ENCODE measurements around the gene LAMA1.

Gene LAMA1

DNA sequence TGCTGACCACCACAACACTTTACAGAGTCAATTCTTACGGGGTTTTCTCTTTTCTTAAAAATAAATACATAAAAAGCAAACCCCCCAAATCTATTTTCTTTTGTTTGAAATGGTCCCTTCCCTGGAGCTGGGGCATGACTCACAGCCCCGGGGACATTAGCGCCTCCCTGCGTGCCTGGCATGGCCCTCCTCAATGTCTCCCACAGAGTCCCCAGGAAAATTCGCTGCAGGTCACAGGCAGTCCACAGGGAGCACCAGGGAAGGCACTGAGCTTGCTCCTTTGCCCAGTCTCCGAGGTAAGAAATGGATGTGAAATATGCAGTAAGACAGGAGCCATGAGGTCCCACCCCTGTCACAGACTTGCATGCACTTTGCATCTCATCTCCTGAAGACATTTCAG is 142.5 kb downstream of the LAMA1 start:
- no peaks in the 10 kb centered on the region for H3K36me3 ChIP-seq (ENCODE audit: insufficient read depth, low read length)
- peaks cover 7% of the 10 kb centered on the region; the same call in 1 of the 2 replicates for H3K4me1 ChIP-seq (ENCODE audit: insufficient read depth, low read length)
- H3K9me3 ChIP-seq (ENCODE audit: control insufficient read depth, insufficient read depth, low read length), result no peaks in the 10 kb centered on the region
- H3K9ac ChIP-seq (ENCODE audit: low read depth, low read length), result no peak overlapping the region

DNA sequence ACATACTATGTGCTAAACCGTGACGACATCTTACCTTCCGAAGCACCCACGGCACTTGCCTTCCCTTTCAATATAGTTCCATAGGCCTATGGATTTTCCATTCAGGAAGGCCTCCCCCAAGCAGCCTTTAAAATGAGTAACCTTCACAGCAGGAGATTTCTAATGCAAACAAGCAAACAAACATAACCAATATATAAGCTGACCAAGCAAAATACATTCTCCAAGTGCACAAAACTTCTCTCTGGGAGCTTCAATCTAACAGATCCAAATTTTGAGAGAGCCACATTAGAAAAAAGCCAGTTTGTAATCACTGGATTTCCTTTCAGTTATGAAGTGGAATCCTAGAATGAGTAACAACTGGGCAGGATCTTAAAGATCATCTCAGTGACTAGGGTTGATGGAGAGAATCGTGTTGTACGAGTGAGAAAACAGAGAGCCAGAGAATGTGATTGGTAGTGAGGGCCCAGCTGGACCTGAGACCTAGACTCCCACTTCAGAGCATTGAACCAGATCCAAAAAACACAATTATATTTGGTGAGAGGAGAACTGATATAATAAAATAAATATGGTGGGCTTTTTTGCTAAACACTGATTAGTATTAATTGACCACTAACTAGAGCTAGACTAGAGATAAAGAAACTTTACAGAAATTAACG is 145.6 kb downstream of the LAMA1 start:
- Histone ChIP-seq H3K9me3 (ENCODE audit: control insufficient read depth, insufficient read depth, low read length) (no peaks in the 10 kb centered on the region), H3K9ac (ENCODE audit: low read depth, low read length) (no peak overlapping the region), H3K4me1 (ENCODE audit: insufficient read depth, low read length) (peaks cover 7% of the 10 kb centered on the region; the same call in 1 of the 2 replicates), H3K36me3 (ENCODE audit: insufficient read depth, low read length) (no peaks in the 10 kb centered on the region)

DNA sequence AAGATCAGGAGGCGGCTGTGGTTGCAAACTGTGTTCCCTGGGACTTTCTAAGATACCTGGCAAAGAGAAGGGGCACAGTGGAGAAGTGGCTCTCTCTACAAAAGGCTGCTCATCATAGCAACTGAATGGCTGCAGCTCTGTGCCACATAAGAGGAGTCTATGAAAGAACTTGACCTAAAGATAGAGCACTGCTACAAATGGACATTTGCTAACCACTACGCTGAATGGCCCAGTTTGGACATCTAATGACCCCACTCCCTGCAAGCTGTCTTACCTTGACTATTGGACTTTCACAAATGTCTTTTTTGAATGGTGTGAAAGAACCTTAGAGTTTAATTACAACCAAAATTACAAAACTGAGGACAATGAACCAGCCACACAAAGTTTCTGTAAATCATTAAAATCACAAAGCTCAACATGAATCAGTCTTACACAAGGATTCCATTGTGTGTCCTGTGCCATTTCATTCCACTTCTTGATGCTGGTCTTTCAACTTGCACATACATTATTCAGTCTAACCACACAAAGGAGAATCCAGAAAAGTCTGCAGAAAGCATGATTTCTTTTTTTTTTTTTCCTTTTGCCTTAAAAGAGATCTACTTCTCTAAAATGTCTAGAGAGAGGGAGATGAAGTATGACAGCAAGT is 154.0 kb downstream of the LAMA1 start:
- Histone ChIP-seq H3K9me3 (ENCODE audit: control insufficient read depth, insufficient read depth, low read length) (no peaks in the 10 kb centered on the region), H3K9ac (ENCODE audit: low read depth, low read length) (no peak overlapping the region), H3K4me1 (ENCODE audit: insufficient read depth, low read length) (no peaks in the 10 kb centered on the region), H3K36me3 (ENCODE audit: insufficient read depth, low read length) (no peaks in the 10 kb centered on the region; the same call in none of the 2 replicates)

DNA sequence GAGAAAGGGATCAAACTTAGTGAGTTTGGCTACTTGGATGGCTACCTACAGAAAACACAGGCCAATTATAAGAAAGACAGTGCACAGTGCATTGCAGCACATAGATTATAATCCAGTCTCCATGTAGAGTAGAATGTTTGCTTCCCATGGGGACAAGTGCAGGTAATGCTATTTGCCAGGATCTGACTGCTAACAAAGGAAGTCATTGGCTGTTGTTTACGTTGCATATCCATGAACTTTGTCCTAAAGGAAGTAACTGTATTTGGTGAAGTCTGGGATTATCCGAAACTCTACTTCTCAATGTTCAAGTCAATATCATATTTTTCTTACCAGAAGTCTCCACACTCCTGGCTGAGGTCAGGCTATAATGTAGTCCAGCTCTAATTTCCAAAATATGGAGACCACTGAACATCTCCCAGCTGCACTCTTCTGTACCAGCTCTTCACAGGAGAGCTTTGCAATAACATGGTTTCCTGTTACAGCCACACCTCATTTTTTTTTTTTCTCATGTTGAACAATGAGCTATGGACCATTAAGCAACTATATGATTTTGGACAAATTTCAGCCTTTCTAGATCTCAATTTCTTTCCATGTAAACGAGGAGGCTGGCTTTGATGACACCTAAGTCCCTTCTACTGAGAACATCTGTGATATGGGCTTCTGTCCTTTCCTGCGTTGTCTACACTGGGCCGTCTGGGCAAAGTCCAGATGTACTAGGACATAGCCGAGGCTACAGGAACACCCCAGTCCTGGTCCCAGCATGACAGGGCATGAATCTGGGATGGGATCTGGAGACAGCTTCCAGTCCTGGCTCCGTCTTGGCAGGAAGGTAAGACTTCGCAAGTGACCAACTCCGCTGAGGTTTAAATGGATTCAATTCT is 154.8 kb downstream of the LAMA1 start:
- H3K9ac ChIP-seq (ENCODE audit: low read depth, low read length), result no peak overlapping the region
- H3K9me3 ChIP-seq (ENCODE audit: control insufficient read depth, insufficient read depth, low read length), result no peaks in the 10 kb centered on the region
- no peaks in the 10 kb centered on the region for H3K4me1 ChIP-seq (ENCODE audit: insufficient read depth, low read length)
- H3K36me3 ChIP-seq (ENCODE audit: insufficient read depth, low read length), result no peaks in the 10 kb centered on the region; the same call in none of the 2 replicates

DNA sequence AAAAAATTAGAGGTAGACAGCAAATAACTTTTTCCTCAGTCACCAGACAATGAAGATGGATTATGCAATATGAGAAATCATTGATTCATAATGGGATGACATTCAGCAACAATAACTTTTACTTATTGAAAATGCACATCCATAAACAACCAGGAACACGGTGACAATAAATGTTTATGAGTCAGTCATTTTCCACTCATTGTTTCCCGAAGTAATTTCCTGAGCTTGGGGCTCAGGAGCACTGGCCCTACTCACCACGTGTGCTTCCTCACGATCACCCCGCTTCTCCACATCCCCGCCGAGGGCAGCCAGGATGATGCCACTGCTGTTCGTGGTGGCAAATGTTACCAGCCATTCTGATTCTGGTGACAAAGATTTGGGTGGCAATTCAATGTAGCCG is 156.3 kb downstream of the LAMA1 start:
- no peaks in the 10 kb centered on the region for H3K9me3 ChIP-seq (ENCODE audit: control insufficient read depth, insufficient read depth, low read length)
- no peaks in the 10 kb centered on the region for H3K4me1 ChIP-seq (ENCODE audit: insufficient read depth, low read length)
- no peak overlapping the region for H3K9ac ChIP-seq (ENCODE audit: low read depth, low read length)
- no peaks in the 10 kb centered on the region; the same call in none of the 2 replicates for H3K36me3 ChIP-seq (ENCODE audit: insufficient read depth, low read length)

DNA sequence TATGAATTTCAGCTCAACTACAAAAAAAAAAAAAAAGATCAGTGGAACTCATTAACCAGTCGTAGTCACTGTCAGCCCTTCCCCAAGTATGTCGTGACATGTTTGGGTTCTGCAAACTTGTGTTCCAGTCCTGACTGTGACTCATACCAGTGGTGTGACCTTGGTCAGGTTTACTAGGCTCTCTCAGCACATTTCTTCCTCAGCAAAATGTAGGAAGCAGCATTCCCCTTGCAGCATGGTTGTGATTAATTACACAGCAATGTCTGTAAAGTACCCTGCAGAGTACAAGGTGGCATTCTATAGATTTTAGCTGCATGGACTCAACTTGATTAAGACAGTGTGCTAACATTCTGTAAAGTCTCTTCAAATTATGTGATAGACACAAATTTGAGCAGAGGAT is 156.9 kb downstream of the LAMA1 start:
- Histone ChIP-seq H3K9me3 (ENCODE audit: control insufficient read depth, insufficient read depth, low read length) (no peaks in the 10 kb centered on the region), H3K36me3 (ENCODE audit: insufficient read depth, low read length) (no peaks in the 10 kb centered on the region; the same call in 1 of the 2 replicates), H3K4me1 (ENCODE audit: insufficient read depth, low read length) (no peaks in the 10 kb centered on the region), H3K9ac (ENCODE audit: low read depth, low read length) (no peak overlapping the region)

DNA sequence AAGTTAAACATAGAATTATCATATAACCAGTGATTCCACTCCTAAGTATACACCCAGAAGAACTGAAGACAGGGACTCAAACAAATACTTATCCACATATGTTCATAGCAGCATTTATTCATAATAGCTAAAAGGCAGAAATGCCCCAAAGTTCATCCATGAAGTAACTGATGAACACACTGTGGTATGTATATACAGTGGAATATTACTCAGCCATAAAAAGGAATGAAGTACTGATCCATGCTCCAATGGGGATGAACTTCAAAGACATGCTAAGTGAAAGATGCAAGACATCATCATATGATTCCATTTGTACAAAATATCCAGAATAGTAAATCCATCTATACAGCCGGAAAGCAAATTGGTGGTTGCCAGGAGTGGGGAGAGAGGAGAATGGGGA is 157.5 kb downstream of the LAMA1 start:
- Histone ChIP-seq H3K9me3 (ENCODE audit: control insufficient read depth, insufficient read depth, low read length) (no peaks in the 10 kb centered on the region), H3K36me3 (ENCODE audit: insufficient read depth, low read length) (no peaks in the 10 kb centered on the region; the same call in 1 of the 2 replicates), H3K9ac (ENCODE audit: low read depth, low read length) (no peak overlapping the region), H3K4me1 (ENCODE audit: insufficient read depth, low read length) (no peaks in the 10 kb centered on the region)

DNA sequence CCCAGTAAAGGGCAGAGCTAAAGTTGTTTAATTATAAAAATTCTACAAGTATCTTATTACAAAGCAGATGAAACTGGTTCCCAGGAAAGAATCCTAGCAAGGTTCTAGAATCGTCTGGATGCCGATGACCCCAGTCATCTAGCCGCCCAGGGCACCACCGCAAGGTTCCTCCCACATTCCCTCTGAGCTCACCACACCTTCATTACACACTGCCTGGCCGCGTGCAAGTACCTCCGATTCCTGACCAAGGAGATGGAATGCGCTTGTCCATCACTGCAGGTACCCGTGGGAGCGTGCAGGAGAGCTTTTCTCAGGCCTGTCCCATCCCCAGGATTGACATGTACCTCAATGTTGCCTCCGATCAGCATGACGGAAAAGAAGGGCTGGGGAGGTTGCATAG is 158.5 kb downstream of the LAMA1 start:
- no peak overlapping the region for H3K9ac ChIP-seq (ENCODE audit: low read depth, low read length)
- no peaks in the 10 kb centered on the region for H3K9me3 ChIP-seq (ENCODE audit: control insufficient read depth, insufficient read depth, low read length)
- H3K36me3 ChIP-seq (ENCODE audit: insufficient read depth, low read length), result no peaks in the 10 kb centered on the region; the same call in 1 of the 2 replicates
- H3K4me1 ChIP-seq (ENCODE audit: insufficient read depth, low read length), result no peaks in the 10 kb centered on the region

DNA sequence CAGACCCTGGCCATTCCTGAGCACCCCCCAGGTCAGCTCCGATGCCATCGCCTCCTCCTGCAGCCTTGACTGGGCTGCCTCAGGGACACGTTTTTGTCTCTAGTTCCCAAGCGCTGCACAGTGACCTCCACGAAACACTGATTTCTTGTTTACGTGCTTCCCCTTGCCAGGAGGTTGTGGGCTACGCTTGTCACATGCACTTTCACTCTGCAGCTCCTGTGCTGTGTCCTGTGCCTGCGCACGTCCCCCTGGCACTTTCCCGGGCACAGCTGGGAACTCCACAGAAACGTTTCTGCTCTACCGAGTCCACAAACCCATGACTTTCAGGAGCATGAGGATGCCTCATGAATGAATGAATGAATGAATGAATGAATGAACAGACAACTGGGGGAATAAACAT is 160.6 kb downstream of the LAMA1 start:
- Histone ChIP-seq H3K36me3 (ENCODE audit: insufficient read depth, low read length) (no peaks in the 10 kb centered on the region; the same call in 1 of the 2 replicates), H3K9ac (ENCODE audit: low read depth, low read length) (no peak overlapping the region), H3K4me1 (ENCODE audit: insufficient read depth, low read length) (no peaks in the 10 kb centered on the region), H3K9me3 (ENCODE audit: control insufficient read depth, insufficient read depth, low read length) (no peaks in the 10 kb centered on the region)

DNA sequence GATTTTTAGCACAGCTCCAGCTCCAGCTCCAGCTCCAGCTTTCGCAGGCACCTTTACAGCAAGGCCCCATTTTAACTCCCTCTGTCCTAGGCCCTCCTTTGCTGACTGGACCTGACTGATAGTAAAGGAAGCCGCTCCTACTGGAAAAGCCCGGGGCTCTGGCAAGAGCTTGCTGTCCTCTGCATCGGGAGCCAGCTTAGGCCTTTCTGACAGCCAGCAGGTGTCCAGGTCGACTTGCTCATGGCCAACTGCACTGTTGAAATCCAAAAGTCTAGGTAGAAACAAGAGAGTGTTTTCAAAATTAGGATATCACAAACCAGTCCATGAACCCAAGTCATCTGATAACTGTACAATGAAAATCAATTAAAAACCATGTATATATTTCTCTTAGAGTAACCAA is 161.1 kb downstream of the LAMA1 start:
- H3K9ac ChIP-seq (ENCODE audit: low read depth, low read length), result no peak overlapping the region
- no peaks in the 10 kb centered on the region for H3K4me1 ChIP-seq (ENCODE audit: insufficient read depth, low read length)
- H3K36me3 ChIP-seq (ENCODE audit: insufficient read depth, low read length), result no peaks in the 10 kb centered on the region; the same call in 1 of the 2 replicates
- no peaks in the 10 kb centered on the region for H3K9me3 ChIP-seq (ENCODE audit: control insufficient read depth, insufficient read depth, low read length)

DNA sequence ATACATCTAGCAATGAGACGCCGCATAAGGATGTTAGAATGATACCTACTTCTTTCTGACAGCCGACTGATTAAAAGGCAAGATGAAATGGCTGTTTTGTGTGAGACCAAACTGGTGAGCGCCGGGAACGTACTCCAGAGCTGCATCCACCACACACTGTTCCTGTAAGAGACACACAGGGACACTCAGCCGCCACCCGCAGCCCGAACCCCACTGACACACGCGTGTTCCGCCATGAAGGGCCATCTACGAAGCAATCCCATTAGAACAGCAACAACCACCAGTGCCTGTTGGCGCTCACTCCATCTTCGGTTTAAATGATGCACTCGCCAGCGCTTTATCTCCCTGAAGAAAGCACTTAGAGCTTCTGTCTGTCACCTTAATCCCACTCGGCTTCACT is 162.3 kb downstream of the LAMA1 start:
- no peaks in the 10 kb centered on the region for H3K9me3 ChIP-seq (ENCODE audit: control insufficient read depth, insufficient read depth, low read length)
- no peak overlapping the region for H3K9ac ChIP-seq (ENCODE audit: low read depth, low read length)
- H3K36me3 ChIP-seq (ENCODE audit: insufficient read depth, low read length), result no peaks in the 10 kb centered on the region; the same call in 1 of the 2 replicates
- H3K4me1 ChIP-seq (ENCODE audit: insufficient read depth, low read length), result no peaks in the 10 kb centered on the region

DNA sequence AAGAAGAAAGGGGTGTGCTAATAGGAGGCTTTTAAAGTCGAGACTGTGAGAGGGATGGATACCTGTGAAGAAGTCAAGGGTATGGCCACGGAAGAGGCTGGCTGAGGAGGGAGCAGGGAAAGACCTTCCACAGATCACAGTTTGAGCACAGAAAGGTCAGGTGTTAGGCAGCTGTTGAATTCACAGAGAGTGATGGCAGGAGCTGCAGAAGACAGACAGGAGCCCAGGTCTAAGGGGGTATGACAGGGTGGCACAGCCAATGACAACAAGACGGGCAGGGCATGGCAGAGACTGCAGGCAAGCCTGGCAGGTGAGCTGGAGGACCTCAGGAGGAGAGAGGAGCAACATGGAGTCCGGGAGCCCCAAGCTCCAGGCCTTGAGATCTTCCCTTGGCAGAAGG is 163.1 kb downstream of the LAMA1 start:
- Histone ChIP-seq H3K9ac (ENCODE audit: low read depth, low read length) (no peak overlapping the region), H3K4me1 (ENCODE audit: insufficient read depth, low read length) (no peaks in the 10 kb centered on the region), H3K36me3 (ENCODE audit: insufficient read depth, low read length) (no peaks in the 10 kb centered on the region; the same call in 1 of the 2 replicates), H3K9me3 (ENCODE audit: control insufficient read depth, insufficient read depth, low read length) (no peaks in the 10 kb centered on the region)

DNA sequence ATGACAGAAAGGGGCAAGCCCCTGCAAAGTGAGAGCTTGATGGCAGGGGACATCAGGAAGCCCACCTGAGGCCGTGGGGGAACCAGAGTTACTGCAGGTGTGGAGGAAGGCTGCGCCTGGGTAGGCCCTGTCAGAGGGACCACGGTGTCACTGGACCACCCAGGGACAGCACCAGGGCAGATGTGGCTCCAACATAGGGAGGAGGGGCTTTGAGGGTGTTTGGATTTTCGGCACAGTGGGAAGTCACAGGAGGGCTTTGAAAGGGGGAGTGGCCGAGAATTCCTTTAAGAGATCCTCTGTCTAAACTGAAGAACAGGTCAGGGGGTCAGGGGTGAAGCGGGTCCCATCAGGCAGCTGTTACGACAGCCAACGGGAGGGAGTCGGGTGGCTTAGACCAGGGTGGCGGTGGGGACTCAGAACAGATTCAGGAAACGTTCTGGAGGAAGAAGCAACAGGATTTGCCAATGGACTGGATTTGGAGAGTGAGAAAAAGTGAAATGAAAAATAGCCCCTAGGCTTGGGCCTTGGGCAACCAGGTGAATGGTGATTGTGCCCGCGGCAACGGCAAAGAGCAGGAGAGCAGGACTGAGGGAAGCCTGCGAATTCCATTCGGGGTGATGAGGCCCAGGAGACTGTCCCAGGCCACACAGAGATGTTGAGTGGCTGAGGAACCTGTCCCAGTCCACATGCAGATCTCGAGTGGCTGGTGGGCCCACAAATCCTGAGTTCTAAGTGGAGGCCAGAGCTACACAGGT is 166.1 kb downstream of the LAMA1 start:
- Histone ChIP-seq H3K9ac (ENCODE audit: low read depth, low read length) (no peak overlapping the region), H3K9me3 (ENCODE audit: control insufficient read depth, insufficient read depth, low read length) (no peaks in the 10 kb centered on the region), H3K36me3 (ENCODE audit: insufficient read depth, low read length) (no peaks in the 10 kb centered on the region), H3K4me1 (ENCODE audit: insufficient read depth, low read length) (no peaks in the 10 kb centered on the region)

DNA sequence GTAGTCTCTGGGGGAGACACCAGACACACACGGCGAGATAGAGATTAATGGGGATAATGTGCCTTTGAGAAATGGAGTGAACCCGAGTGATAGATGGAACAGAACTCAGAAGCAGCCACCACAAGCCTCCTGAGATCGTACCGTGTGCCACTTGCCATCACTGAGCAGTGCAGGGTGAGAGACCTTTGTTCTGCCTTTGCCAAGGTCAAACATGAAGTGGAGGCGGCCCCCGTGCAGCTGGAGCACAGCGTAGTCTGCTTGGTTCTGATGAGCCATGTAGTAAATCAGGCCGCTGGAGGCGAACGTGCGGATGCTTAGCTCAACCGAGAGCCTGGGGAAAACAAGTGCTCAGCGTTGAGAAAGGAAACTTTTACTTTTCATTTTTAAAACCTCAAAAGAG is 167.0 kb downstream of the LAMA1 start:
- H3K4me1 ChIP-seq (ENCODE audit: insufficient read depth, low read length), result no peaks in the 10 kb centered on the region
- H3K9ac ChIP-seq (ENCODE audit: low read depth, low read length), result no peak overlapping the region
- H3K36me3 ChIP-seq (ENCODE audit: insufficient read depth, low read length), result no peaks in the 10 kb centered on the region
- H3K9me3 ChIP-seq (ENCODE audit: control insufficient read depth, insufficient read depth, low read length), result no peaks in the 10 kb centered on the region

Data from ES-I3 (cell line).